ENCODE measurements around the gene SDHC.
A peak's percentile ranks its signal among the peaks of the same experiment; 100 is the strongest.
"Not testable (repeated sequence)": the region's sequence is repeated elsewhere in the genome, so short reads cannot be mapped to it uniquely, and the experiment has no call there.

The SDHC gene

DNA sequence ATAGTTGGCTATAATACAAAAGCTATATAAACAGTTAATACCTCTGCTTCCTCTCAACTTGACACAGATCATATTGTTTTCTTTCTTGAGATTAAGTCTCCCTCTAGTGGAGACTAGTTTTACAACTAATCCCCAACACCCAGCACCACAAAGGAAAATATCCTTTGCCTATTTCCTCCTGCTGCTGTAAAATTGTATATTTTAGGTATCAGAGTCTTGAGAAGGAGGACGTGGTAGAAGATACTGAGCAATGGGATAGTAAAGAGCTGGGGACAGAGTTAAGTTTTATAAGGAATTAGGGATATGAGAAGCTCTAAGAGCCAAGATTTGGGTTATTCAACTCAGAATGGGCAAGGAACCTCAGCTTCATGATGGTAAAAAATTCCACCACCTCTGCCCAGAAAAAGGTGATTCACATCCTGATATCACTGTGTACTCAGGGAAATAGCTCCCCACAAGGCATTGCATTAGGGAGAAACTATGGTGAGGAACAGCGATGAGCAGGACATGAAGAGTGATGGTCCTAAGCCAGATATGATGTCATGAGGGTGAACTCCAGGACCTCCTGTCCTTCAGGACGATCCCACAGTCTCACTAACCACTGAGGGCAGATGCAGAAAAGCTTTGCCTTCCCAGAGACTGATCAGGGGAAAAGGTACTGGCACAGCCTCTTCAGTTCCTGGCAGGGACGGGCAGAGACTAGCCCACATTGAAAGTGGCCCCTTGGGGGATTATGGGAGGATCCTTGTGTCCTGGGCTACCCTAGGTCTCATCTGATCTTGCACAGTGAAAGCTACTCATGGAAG, 68.2 kb downstream of the SDHC start:
- DNase-seq: no peak

DNA sequence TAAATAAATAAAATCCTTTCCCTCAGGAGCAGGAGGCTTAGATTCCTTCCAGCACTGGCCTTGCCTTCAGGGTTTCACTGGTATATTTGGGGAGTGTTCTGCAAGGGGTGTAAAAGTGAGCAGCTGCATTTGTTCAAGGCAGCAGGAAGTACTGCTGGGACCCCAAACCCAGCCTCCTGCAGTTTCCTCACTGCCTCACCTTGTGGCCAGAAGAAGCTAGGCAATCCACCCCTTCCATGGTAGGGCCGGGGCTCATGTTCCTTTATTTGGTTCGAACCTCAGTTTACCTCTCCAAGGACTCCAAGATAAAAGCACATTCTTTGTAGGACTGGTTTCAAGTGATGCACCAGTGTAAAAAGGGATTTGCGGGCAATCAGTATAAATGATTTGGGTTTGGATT, 74.5 kb downstream of the SDHC start:
- no peak for DNase-seq

DNA sequence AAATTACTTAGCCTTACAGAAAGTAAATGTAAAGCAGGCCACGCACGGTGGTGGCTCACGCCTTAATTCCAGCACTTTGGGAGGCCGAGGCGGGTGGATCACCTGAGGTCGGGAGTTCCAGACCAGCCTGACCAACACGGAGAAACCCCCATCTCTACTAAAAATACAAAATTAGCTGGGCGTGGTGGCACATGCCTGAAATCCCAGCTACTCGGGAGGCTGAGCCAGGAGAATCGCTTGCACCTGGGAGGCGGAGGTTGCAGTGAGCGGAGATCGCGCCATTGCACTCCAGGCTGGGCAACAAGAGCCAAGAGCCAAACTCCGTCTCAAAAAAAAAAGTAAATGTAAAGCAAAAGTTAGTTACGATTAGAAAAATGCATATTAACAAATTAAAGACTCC, 75.0 kb downstream of the SDHC start:
- DNase-seq: not testable (repeated sequence)

DNA sequence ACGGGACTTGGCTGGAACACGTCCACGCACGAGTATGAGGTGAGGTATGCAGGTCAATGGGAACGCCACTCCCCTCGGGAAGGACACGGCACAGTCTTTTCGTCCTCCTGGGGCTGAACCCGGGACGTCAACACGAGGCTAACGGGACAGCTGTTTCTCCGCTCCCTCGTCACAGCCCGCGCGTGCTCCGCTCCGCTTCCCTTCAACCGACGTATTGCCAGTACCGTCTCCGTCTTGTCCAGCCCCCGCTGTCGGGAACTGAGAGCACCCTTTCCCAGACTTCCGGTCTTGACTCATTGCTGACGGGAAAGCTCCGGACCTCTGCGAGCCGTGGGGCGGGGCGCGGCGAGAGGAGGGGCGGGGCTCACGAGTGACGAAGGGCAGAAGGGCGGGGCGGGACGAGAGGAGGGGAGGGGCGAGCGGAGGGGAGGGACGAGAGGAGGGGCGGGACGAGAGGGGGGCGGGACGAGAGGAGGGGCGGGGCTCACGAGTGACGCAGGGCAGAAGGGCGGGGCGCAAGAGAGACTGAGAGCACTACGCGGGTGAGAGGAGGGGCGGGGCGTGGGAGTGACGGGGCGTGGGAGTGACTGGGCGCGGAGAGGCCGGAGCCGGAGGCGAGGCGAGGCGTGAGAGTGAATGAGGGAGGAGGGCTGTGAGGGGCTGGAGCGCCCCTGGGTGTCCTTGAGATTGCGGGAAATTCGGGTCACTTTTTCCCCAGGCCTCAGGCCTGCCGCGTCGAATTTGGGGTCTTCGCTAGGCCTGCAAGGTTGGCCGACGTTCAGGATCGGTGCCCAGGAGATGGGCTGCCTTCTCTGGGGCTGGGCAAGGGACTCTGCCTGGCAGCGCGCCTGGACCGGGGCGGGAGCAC, 75.7 kb downstream of the SDHC start:
- DNase-seq: peak; percentile 36 to 100 (median 96)

DNA sequence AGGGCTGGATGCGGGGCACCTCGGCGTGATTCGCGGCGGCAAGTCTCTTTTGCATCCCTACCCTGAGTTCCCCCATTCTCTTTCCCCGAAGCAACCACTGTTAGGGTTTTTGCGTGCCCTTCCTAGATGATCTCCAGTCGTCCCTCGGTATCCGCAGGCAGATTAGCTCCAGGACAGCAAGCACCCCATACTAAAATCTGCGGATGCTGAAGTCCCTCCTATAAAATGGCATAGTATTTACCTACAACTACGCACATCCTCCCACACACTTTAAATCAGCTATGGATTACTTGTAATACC, 76.3 kb downstream of the SDHC start:
- peak in 1 of 56 donors; percentile 52 for DNase-seq

DNA sequence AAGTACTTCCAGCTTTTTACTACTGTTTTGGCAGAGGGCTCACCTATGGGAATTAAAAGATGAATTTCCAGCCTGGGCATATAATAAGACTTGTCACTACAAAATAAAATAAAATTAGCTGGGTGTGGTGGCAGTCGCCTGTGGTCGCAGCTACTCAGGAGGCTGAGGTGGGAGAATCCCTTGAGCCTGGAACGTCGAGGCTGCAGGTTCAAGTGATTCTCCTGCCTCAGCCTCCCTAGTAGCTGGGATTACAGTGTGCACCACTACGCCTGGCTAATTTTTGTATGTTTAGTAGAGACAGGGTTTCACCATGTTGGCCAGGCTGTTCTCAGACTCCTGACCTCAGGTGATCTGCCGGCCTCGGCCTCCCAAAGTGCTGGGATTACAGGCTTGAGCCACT, 77.0 kb downstream of the SDHC start:
- DNase-seq: not testable (repeated sequence)

DNA sequence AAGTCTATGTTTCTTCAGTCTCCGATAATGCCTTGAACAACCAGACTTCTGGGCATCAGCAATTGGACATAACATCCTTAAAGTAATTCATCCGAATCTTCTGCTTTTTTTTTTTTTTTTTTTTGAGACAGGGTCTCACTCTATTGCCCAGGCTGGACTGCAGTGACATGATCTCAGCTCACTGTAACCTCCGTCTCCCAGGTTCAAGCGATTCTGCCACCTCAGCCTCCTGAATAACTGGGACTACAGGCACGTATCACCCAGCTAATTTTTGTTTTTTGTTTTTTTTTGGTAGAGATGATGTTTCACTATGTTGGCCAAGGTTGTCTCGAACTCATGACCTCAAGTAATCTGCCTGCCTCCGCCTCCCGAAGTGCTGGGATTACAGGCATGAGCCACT, 77.4 kb downstream of the SDHC start:
- no peak for DNase-seq

DNA sequence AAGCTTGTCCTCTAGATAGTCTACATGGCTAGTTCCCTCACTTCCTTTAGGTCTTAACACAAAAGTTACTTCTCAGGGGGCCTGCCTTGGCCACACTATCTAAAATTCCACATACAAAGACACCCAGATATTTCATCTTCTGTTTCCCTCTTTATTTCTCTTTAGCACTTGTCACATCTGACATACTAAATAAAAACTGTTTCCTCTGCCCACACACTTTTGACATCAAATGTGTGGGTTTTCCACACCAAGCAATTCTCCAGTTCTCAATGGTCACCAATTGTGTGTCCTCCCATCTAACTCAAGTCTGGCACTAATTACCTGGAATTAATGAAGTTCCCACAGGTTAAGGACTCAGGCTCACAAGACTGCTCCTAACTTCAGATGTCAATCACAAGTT, 79.0 kb downstream of the SDHC start:
- DNase-seq: no peak

DNA sequence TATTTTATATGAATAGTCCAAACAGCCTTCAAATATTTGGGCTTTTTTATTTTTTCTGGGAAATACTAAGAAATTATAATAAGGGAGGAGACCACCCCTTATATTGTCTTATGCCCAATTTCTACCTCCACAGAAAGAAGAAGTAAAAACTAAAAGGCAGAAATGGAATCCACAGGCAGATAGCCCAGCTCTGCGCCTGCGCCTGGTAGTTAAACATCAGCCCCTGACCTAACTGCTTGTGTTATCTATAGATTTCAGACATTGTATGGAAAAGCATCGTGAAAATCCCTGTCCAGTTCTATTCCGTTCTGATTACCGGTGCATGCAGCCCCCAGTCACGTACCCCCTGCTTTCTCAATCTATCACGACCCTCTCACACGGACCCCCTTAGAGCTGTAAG, 82.9 kb downstream of the SDHC start:
- not testable (repeated sequence) for DNase-seq

DNA sequence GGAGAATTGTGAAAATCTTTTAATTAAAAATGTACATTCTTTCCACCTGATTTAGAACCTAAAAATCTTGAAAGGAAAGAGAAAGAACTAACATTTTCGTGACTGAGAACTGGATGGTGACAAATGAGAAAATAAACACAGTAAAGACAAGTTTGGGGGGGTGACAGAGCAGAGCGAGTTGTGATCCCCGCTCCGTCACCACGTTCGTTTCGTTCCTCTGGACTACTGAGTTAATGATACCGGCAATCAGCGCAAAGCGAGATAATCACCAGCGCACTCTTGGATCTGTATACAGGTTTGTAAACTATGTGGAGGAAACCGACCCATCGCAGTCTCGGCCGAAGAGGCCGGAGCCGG, 84.7 kb downstream of the SDHC start:
- no peak for DNase-seq

DNA sequence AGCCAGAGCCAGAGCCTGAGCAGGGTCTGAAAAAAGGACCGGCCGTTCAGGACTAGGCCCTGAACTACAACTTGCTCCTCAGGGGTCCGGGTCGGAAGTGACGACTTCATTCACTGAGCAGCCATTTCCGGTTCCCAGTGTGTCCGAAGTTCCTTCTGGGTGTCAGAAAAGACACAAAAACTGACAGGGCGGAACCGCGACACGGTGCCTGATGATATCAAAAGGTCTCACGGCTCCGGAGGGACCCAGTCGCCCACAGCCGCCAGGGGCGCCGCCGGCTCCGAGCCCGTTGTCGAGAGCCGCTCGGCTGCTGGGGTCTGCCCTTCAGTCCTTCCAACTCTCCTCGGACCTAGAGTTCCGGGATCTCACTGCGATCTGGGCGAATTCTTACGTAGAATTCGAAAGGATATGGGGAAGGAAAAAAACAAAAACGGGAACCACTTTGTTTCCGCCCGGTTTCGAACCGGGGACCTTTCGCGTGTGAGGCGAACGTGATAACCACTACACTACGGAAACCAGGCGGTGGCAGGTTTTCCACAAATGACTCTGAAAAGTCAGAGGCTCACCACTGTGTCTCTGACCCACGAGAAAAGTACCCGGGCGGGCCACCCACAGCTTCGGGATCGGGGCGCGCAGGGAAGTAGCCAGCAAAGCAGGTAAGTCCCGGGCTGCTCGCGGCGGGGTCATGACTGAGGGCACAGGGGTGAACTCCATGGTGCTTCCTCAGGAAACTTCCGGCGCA, 85.2 kb downstream of the SDHC start:
- DNase-seq: peak; percentile 52 to 93 (median 81)

DNA sequence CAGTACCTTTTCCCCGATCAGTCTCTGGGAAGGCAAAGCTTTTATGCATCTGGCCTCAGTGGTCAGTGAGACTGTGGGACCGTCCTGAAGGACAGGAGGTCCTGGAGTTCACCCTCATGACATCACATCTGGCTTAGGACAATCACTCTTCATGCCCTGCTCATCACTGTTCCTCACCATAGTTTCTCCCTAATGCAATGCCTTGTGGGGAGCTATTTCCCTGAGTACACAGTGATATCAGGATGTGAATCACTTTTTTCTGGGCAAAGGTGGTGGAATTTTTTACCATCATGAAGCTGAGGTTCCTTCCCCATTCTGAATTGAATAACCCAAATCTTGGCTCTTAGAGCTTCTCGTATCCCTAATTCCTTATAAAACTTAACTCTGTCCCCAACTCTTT, 88.3 kb downstream of the SDHC start:
- DNase-seq: no peak

DNA sequence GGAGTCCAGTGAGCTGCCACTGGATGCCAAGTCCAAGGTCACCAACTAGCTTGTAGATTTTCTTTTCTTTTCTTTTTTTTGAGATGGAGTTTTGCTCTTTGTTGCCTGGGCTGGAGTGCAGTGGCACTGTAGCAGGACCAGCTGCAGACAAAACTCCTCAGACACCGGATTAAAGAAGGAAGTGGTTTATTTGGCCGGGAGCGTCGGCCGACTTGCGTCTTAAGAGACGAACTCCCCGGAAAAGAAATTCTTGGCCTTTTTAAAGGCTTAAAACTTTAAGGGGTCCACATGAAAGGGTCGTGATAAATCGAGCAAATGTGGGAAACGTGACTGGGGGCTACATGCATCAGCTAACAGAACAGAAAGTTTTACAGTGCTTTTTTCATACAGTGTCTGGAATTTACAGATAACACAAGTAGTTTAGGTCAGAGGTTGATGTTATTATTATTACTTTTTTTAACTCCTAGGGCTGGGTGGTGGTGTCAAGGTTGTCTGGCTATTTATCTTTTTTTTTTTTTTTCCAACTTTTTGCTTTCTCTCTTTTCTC, 89.9 kb downstream of the SDHC start:
- no peak for DNase-seq

DNA sequence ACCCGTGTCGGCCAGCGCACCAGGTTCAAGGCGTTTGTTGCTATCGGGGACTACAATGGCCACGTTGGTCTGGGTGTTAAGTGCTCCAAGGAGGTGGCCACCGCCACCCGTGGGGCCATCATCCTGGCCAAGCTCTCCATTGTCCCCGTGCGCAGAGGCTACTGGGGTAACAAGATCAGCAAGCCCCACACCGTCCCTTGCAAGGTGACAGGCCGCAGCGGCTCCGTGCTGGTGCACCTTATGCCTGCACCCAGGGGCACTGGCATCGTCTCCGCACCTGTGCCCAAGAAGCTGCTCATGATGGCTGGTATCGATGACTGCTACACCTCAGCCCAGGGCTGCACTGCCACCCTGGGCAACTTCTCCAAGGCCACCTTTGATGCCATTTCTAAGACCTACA, 92.4 kb downstream of the SDHC start:
- DNase-seq: not testable (repeated sequence)

DNA sequence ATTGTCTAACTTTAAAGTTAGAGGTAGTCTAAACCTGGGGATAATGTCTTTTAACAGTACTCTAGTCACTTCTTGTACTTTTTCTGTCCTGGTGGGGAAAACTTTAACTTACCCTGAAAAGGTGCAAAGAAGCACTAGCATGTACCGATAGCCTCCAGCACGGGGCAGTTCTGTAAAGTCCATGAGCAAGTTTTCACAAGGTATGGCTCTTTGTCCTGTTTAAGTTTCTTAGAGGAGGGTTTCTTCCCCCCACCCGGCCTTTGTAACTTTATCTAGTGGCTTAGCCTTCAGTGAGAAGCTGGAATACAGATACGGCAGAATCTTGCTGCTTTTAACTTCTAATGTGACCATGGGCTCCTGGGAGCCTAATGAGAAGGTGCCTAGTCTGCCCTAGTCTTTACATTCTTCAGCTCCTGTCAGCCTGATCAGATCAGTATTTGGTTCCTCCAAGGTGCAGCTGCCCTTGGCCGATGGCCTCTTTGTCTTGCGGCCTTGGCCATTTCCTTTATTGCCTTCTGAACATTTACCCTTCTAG, 93.3 kb downstream of the SDHC start:
- no peak for DNase-seq

DNA sequence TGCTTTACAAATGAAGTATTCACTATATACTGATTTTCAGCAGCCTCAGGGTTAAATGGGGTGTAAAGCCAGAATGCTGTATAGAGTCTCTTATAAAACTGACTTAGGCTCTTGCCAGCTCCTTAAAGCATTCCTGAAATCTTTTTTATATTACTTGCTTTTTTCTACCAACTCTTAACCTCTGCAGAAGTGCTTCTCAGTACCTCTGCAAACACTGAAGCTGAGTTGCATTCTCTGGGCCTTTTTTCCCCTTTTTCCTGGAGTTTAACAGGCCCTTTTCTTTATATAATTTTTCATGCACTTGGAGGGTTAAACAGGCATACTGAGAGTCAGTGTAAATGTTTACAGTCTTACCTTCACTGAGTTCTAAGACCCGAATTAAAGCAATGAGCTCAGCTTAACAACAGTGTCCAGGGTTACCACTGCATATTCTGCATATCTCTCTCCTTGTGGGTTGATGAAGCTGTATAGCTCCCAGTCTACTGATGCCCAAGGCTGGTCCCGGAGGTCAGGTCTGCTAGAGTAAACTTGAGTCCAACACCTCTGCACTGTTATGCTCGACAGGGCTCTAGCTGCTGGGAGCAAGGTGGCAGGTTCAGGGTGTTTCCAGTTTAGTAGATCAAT, 94.4 kb downstream of the SDHC start:
- no peak for DNase-seq

DNA sequence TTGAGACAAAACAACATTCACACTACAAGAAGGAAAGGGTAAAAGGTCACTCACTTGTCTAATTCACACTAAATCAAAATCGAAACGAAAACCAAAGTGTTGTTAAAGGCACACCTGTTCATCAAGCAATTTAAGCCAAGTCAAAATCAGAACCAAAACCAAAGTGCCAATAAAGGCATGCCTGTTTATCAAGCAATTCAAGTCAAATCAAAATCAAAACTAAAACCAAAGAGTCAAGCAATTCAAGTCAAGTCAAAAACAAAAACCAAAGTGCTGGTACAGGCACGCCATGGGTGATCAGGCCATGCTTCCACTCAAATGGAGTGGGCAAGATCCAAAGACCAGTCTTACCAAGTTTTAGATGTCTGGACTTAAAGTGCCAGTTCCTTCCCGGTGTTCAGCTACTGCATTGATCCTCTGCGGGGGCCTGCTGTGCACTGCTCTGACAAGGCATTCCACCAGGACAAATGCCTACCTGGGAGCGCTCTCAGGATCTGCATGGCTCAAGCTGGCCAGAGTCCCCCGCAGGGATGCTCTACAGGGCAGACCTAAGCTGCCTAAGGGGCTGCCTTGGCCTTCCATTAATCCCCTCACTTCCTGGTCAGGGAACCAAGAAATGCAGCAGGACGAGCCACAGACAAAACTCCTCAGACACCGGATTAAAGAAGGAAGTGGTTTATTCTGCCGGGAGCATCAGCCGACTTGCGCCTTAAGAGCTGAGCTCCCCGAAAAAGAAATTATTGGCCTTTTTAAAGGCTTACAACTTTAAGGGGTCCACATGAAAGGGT, 95.9 kb downstream of the SDHC start:
- DNase-seq: not testable (repeated sequence)

DNA sequence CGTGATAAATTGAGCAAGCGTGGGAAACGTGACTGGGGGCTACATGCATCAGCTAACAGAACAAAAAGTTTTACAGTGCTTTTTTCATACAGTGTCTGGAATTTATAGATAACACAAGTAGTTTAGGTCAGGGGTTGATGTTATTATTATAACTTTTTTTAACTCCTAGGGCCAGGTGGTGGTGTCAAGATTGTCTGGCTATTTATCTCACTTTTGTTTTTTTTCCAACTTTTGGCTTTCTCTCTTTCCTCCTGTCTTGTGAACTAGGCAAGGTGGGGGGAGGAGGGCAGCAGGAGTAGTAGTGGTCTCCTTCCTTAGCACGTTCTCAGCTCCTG, 96.4 kb downstream of the SDHC start:
- DNase-seq: not testable (repeated sequence)
